Stimulated activated CD8-positive, alpha-beta memory T cell treated with anti-CD3 and anti-CD28 coated beads, Interleukin-4, amount 100 ng/mL, for 4 hours (primary cell): Measurements from ENCODE around the gene SEBOX.
"Not testable (repeated sequence)": the region's sequence is repeated elsewhere in the genome, so short reads cannot be mapped to it uniquely, and the experiment has no call there.

Experiments
- DNase-seq, 2 donors: peaks; one replicate each; pipeline ENCODE4 v3.0.0-alpha.2; 2020; ENCODE audit warnings: low read depth in 2 of 2, low spot score in 1 of 2

The SEBOX gene

GRCh38 chr17:28342313-28342712, 22.7 kb downstream of the SEBOX start:
- DNase-seq, result no peak

GRCh38 chr17:28341516-28341915, 23.5 kb downstream of the SEBOX start:
- DNase-seq, result no peak

GRCh38 chr17:28340374-28340773, 24.6 kb downstream of the SEBOX start:
- no peak for DNase-seq

DNA sequence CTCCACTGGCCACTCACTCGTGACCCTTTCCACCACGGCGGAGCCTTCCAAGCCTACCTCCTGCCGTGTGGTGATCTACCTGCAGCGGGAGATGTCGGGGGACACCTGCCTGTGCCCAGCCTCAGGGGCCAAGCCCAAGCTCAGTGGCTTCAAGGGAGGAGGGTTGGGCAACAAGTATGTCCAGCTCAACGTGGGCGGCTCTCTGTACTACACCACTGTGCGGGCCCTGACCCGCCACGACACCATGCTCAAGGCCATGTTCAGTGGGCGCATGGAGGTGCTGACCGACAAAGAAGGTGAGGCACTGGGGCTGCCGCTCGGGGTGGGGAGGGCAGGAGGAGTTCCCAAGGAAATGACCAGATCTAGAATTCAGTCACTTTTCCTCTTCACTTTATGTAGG, 25.6 kb downstream of the SEBOX start:
- DNase-seq, result no peak

DNA sequence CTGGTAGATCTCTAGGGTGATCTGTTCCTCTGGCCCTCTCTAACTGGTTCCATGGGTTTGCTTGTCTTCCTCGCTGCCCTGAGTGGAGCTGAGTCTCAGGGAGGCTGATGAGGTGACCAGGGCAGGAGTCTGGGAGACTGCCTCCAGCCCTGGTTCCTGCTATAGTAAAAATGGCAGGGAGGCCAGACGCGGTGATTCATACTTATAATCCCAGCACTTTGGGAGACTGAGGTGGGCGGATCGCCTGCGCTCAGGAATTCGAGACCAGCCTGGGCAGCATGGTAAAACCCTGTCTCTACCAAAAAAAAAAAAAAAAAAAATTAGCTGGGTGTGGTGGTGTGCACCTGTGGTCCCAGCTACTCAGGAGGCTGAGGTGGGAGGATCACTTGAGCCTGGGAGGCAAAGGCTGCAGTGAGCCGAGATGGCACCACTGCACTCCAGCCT, 26.2 kb downstream of the SEBOX start:
- DNase-seq, result not testable (repeated sequence)

DNA sequence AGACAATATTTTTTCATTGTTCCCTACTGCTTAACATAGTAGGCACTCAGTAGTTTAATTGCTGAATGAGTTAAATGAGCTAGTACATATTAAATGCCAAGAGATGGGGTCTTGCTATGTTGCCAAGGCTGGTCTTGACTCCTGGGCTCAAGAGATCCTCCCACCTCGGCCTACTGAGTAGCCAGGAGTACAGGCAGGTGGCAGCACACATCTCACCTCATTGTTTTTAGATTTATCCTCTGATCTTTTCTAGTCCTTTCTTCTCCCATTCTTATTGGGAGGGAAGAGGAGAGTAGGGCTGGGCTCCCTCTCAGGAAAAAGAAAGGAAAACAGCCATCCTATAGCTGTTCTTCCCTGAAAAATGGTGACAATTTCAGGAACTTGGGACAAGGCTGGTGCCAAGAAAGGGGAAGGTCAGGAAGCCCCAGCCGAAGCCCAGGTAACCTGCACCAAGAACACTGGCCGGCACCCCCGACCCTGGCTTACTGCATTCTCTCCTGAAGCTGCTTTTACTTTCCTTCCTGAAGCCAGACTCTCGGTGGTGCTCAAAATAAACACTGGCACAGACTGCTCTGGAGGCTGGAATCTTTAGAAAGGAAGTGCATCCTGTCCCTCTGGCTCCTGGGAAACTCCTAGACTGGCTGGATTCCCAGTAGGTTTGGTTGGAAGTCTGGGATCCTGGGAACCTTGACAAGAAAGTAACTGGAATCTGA, 26.8 kb downstream of the SEBOX start:
- DNase-seq, result no peak

- DNase-seq, result no peak
These were observed 28.8 kb downstream of the SEBOX start for GRCh38 chr17:28335959-28336871.

DNA sequence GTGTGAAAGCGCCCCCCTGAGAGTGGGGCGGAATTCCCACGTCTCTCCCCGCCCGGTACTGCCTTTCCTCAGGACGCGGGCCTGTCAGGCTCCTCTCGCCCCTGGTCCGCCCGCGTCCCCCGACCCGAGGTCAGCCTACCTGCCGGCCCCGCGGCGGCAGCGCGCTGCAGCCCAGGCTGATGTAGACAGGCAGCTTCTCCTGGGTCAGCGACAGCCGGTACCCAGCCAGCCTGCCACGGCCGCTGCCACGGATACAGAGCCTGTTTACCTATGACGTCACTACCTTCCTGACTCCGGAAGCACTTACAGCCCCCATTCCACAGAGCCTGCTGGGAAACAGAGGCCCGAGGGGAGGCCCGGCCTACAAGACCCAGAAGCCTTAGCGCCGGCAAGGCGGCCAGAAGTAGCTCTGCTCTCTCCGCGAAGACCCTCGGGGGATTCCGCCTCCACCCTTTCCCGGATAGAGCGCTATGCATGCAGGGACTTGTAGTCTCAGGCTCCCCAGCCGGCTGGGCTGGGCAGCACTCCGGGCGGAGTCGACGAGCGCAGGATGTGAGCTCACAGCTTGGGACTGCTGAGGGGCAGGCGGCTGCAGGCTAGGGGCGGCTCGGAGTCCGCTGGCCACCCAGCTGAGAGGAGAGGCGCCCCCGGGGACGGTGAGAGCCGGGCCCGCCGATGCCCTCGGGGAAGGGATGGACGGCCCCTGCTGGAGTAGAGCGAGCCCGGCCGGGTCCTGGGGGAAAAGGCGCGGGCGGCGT, 29.6 kb downstream of the SEBOX start, which contains the start of the genes IFT20 and TNFAIP1:
IFT20 (minus strand) TSS at position 272 of the 758 bp plus-strand sequence. CDS start 3,487 bp downstream, outside the sequence.
TNFAIP1 (plus strand) TSS at position 561 of the 758 bp plus-strand sequence. CDS start 3,761 bp downstream, outside the sequence.
- peak; percentile 92 to 97 for DNase-seq

GRCh38 chr17:28334666-28335200, 30.3 kb downstream of the SEBOX start:
- no peak for DNase-seq

DNA sequence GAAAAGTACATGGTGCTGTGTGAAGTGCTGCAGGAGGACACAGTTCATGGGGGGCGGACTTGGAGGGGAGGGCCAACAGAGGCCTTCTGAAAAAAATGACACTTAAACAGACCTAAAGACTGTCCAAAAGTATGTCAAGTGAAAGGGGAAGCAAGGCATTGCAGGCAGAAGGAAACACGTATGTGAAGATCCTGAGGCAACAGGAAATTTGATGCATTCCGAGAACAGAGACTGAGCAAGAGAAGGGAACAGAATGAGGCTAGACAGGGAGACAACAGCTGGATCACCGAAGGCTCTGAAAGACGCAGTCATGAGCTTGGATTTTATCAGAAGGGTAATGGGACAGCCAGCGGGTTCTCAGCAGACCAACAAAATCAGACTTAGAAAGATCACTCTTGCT, 30.8 kb downstream of the SEBOX start:
- no peak for DNase-seq

GRCh38 chr17:28333083-28333746, 31.8 kb downstream of the SEBOX start:
- DNase-seq, result no peak

DNA sequence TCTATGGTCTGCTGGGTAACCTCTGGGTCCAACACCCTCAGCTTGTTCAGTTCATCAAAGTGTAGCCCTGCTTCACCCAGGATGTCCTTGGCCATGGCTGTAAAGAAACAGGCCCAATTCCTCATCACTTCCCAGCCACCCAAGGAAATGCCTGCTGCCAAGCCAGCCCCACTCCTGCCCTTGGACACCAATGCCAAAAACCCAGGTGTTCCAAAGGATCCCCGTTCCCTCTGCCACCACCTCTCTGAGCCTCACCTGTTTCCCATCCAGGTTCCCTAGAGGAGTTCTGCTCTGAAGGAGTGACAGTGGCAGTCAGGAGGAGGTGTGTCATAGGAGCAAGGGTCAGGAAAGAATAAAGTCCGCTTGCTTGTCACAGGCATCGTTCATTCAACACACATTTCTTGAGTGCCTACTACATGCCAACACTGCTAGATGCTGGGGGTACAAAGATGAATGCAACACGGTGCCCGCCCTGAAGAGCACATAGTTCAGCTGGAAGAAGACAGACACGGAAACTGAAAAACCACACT, 33.0 kb downstream of the SEBOX start:
- no peak for DNase-seq

GRCh38 chr17:28330671-28331070, 34.3 kb downstream of the SEBOX start:
- no peak for DNase-seq

GRCh38 chr17:28328325-28328724, 36.7 kb downstream of the SEBOX start:
- DNase-seq, result no peak

- no peak for DNase-seq
These were observed 37.3 kb downstream of the SEBOX start for GRCh38 chr17:28327709-28328108.

DNA sequence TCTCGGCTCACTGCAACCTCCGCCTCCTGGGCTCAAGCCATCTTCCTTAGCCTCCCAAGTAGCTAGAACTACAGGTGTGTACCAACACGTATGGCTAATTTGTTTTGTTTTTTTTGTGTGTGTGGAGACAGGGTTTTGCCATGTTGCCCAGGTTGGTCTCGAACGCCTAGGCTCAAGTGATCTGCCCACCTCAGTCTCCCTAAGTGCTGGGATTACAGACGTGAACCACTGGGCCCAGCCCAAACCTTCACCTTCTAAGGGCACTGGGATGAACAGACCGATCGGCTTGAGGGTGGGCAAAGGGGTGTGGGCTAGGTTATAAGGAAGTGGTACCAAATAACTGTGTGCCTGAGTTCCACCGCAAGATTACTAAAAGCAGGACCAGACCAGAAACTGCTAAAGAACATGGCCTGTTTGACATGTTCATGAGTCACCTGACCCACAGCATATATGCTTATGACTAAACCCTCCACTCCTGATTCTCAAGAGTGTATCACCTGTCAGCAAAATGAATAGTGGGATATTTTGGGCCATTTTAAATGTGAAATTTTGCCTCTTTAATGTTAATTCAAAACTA, 37.9 kb downstream of the SEBOX start:
- no peak for DNase-seq

DNA sequence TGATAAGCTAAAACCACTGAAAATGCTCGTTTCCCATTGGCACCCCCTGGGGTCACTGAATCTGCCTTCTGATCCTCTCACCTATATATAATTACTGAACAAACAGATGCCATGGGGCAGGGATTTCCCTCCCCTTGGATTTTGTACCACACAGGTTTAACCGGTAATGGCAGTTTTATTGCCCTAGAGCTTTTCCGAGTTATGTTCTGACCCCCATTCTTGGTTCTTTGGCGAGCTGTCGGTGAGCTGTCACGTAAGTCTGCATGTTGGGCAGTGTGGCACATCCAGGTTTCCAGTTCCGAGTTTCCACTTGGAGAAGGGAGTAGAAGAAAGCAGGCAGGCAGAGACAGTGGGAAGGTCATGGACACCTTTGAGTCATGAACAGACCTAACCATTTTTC, 38.9 kb downstream of the SEBOX start:
- no peak for DNase-seq

DNA sequence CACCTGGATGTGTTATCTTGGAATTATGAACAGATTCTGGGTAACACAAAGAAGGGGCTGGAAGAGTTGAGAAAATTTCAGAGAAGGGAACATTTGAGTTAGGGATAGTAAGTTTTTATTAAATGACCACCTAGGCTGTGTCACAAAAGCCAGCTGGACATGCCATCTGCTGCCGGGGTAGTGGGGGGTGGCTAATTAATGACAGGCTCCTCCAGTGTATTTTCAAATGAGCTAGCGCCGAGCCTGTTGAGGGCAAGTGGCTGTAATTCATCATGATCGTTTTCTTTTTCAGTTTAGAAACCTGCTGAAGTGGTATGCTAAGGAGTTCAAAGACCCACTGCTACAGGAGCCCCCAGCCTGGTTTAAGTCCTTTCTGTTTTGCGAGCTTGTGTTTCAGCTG, 39.8 kb downstream of the SEBOX start:
- no peak for DNase-seq

DNA sequence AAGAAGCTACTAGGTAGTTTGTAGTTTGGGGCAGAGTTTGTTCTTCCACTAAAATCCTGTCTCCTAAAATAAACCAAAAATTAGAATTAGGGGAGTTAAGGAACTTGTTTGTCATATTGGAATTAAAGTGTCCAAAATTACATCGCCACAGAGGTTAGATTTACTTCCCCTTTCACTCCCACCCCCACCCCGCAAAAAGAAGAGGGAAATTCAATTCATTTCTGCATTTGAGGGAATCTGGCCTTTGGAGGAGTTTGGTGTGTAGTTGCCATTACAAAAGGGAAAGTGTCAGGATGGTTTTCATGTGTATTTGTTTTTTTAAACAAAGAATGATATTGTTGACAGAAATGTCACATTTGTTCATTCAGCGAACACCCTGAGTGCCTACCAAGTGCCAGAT, 40.2 kb downstream of the SEBOX start:
- no peak for DNase-seq

- DNase-seq, result no peak
These were observed 40.7 kb downstream of the SEBOX start for GRCh38 chr17:28324267-28324745.
